HCT116 (cell line): ENCODE results near the gene SCGN.

ENCODE experiments used
- CEBPB ChIP-seq: IDR thresholded peaks from 2 replicates; pipeline ENCODE4 v1.6.1; 2012; ENCODE audit warnings: low read depth
- POLR2A ChIP-seq: IDR thresholded peaks from 2 replicates; pipeline ENCODE4 v1.7.0; 2011; ENCODE audit warnings: borderline replicate concordance; ENCODE audit not compliant: insufficient read depth, insufficient read length; ENCODE audit errors: extremely low read depth
- SP1 ChIP-seq: IDR thresholded peaks from 2 replicates; pipeline ENCODE4 v1.6.1; 2012; ENCODE audit warnings: low read depth
- SRF ChIP-seq: IDR thresholded peaks from 2 replicates; pipeline ENCODE4 v1.6.1; 2012; ENCODE audit warnings: low read depth
- TF ChIP-seq, protein P1 (sequence below), 3 experiments: fragments of 200-600 bp in 1 of 3; sonication (generic) in 1 of 3; IDR thresholded peaks in 2 of 3; conservative IDR thresholded peaks in 1 of 3; 2 replicates each; pipeline ENCODE4 v1.5.1; 2012 to 2017; ENCODE audit warnings: low read depth in 2 of 3, low read length in 2 of 3, antibody characterized with exemption in 1 of 3, borderline replicate concordance in 1 of 3, control low read depth in 1 of 3, mild to moderate bottlenecking in 1 of 3, mixed read lengths in 1 of 3, mixed run types in 1 of 3, moderate library complexity in 1 of 3; ENCODE audit not compliant: insufficient read depth in 1 of 3
- TF ChIP-seq, protein P2 (sequence below): IDR thresholded peaks from 2 replicates; pipeline ENCODE4 v1.6.1; 2012; ENCODE audit warnings: low read depth

DNA sequence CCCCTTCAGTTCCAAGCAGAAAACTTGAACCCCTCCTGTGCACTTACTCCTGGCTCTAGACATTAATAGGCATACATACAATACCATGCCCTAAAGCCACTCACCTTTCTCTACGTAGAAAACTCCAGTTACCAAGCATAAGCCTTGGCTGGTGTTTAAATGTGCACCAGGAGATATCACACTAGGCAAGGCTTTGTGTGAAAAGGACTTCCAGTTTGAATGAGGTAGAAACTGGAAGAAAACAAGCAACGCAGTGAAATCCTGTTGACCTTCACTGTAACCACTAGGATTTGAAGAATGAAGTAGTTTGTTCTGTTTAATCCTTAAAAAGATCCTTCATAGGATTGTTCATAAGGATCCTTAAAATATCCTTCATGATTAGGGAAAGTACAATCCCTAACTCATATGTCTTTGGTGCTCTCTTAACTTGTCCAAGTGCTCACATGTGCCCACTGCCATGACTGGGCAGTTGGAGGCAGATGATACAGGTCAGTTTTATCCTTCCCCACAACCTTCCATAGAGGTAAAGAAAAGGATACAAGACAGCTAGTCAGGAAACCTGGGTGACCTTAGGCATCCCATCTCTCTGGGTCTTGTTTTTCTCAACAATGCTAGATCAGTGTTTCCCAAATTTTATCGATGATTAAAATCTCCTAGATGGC is 9.2 kb upstream of the SCGN start:
- TF ChIP-seq, protein P1, sequence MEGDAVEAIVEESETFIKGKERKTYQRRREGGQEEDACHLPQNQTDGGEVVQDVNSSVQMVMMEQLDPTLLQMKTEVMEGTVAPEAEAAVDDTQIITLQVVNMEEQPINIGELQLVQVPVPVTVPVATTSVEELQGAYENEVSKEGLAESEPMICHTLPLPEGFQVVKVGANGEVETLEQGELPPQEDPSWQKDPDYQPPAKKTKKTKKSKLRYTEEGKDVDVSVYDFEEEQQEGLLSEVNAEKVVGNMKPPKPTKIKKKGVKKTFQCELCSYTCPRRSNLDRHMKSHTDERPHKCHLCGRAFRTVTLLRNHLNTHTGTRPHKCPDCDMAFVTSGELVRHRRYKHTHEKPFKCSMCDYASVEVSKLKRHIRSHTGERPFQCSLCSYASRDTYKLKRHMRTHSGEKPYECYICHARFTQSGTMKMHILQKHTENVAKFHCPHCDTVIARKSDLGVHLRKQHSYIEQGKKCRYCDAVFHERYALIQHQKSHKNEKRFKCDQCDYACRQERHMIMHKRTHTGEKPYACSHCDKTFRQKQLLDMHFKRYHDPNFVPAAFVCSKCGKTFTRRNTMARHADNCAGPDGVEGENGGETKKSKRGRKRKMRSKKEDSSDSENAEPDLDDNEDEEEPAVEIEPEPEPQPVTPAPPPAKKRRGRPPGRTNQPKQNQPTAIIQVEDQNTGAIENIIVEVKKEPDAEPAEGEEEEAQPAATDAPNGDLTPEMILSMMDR (IDR thresholded peaks at IDR 0.05 in 2 of 3, conservative IDR thresholded peaks at IDR 0.05 in 1 of 3; ENCODE audit: borderline replicate concordance in 1 of 3, insufficient read depth in 1 of 3, low read depth in 2 of 3, low read length in 2 of 3), result no peak
- TF ChIP-seq CEBPB (no peak), POLR2A (no peak), SP1 (no peak), SRF (no peak)
- TF ChIP-seq, protein P2, sequence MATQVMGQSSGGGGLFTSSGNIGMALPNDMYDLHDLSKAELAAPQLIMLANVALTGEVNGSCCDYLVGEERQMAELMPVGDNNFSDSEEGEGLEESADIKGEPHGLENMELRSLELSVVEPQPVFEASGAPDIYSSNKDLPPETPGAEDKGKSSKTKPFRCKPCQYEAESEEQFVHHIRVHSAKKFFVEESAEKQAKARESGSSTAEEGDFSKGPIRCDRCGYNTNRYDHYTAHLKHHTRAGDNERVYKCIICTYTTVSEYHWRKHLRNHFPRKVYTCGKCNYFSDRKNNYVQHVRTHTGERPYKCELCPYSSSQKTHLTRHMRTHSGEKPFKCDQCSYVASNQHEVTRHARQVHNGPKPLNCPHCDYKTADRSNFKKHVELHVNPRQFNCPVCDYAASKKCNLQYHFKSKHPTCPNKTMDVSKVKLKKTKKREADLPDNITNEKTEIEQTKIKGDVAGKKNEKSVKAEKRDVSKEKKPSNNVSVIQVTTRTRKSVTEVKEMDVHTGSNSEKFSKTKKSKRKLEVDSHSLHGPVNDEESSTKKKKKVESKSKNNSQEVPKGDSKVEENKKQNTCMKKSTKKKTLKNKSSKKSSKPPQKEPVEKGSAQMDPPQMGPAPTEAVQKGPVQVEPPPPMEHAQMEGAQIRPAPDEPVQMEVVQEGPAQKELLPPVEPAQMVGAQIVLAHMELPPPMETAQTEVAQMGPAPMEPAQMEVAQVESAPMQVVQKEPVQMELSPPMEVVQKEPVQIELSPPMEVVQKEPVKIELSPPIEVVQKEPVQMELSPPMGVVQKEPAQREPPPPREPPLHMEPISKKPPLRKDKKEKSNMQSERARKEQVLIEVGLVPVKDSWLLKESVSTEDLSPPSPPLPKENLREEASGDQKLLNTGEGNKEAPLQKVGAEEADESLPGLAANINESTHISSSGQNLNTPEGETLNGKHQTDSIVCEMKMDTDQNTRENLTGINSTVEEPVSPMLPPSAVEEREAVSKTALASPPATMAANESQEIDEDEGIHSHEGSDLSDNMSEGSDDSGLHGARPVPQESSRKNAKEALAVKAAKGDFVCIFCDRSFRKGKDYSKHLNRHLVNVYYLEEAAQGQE, result no peak
